LHCN-M2 (cell line): ENCODE results near the gene SOX18. TPM values are rescaled to one million over a fixed set of nuclear protein-coding genes. Genes with fewer than 3 reads are reported as not detected.
A peak's percentile ranks its signal among the peaks of the same experiment; 100 is the strongest.

Experiments used
- DNase-seq: peaks from one replicate; pipeline ENCODE4 v3.0.0-alpha.2; 2012; ENCODE audit warnings: low read depth
- total RNA-seq: library from RNA; depleted of rRNA; stranded (reverse); fragments of >200 nt; gene quantifications from 2 replicates; pipeline ENCODE4 v1.2.3, GENCODE V29; 2014

The SOX18 gene
- total RNA-seq, 1 experiment from 2014 or later, result not detected

DNA sequence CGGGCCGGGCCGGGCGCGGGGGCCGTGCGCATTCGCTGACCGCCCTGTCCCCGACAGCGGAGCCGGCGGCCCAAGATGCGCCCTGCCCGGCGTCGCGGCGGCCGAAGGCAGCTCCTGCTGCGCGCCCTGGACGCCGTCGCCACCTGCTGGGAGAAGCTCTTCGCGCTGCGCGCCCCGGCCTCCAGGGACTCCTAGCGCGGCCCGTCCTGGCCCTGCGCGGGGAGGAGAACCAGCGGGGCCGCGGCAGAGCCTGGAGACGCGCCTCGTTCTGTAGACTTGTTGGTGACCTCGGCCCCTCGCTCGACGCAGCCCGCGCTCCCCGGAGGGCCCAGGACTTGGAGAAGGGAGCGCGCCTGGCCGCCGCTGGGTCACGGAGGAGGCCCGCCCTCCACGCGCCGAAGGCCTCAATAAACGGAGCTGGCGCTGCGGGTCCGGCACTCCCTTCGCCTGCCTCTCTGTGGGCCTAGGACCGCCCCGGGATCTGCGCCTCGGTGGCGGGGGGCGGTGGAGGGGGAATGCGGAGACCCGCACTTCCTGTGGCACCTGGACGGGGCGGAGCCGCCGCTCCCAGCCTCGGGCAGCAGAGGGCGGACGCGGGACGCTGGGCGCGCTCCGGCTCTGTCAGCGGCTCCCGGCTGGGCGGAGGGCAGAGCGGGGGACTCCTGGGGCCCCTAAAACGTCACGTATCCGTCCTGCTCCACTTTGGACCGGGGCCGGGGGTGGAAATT lies 10.7 kb downstream of the SOX18 start:
- DNase-seq, result peak; percentile 28

DNA sequence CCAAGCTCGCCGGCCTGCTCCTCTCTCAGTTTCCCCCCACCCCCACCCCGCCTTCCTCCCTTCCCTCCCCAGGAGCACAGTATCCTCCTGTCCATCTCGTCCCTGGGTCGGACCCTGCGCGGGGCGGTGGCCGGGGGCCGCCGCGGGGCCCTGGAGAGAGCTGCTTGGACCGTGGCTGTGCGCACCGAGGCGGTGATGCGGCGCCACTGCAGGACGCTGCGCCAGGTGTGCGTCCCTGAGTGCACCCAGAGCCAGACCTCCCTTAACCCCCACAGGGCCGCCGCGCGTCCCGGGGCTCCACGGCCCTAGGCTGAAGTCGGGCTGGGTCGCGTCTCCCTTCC lies 11.2 kb downstream of the SOX18 start:
- no peak for DNase-seq

DNA sequence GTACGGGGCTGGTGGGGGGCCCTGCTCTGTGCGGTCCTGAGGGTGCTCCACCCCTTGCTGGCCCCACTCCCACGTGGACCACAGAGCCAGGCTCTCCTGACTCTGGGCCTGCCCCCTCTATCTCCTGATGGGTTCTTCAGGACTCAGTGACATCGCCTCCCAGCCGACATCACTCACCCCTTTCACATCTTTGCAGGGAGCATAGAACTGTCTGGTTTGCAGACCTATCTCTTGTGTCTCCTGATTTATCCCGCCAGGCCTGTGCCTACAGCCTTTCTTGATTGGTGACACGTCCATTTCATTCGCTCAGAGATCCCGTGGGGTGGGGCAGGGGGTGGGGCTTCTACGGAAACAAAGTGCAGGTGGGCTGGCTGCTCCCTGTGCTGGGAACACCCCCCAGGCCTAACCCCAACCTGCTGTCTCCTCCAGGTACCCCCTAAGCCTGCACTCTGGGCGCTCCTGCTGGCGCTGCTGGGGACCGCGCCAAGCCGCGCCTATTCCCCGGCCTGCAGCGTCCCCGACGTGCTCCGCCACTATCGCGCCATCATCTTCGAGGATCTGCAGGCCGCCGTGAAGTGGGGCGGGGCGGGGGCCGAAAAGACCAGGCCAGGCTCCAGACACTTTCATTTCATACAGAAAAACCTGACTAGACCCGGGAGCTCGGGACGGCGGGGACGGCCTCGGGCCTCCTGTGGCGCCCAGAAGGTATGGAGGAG lies 11.8 kb downstream of the SOX18 start:
- DNase-seq, result no peak

GRCh38 chr20:64037199-64037497 lies 12.3 kb downstream of the SOX18 start:
- DNase-seq, result no peak

GRCh38 chr20:64036346-64037198 lies 12.9 kb downstream of the SOX18 start:
- DNase-seq, result peak; percentile 44

- DNase-seq, result no peak
Observed at GRCh38 chr20:64035933-64036345, 13.5 kb downstream of the SOX18 start, which contains the start of gene C20orf204. TSS of gene C20orf204 (plus strand) at chr20:64036182. CDS start at chr20:64036324, 142 bp downstream.

GRCh38 chr20:64035066-64035932 lies 14.1 kb downstream of the SOX18 start:
- DNase-seq, result no peak

- no peak for DNase-seq
Observed at GRCh38 chr20:64033981-64034493, 15.4 kb downstream of the SOX18 start.

GRCh38 chr20:64032706-64033624 lies 16.5 kb downstream of the SOX18 start:
- no peak for DNase-seq

GRCh38 chr20:64031822-64032314 lies 17.6 kb downstream of the SOX18 start:
- no peak for DNase-seq

GRCh38 chr20:64030371-64031134 lies 18.9 kb downstream of the SOX18 start:
- no peak for DNase-seq

DNA sequence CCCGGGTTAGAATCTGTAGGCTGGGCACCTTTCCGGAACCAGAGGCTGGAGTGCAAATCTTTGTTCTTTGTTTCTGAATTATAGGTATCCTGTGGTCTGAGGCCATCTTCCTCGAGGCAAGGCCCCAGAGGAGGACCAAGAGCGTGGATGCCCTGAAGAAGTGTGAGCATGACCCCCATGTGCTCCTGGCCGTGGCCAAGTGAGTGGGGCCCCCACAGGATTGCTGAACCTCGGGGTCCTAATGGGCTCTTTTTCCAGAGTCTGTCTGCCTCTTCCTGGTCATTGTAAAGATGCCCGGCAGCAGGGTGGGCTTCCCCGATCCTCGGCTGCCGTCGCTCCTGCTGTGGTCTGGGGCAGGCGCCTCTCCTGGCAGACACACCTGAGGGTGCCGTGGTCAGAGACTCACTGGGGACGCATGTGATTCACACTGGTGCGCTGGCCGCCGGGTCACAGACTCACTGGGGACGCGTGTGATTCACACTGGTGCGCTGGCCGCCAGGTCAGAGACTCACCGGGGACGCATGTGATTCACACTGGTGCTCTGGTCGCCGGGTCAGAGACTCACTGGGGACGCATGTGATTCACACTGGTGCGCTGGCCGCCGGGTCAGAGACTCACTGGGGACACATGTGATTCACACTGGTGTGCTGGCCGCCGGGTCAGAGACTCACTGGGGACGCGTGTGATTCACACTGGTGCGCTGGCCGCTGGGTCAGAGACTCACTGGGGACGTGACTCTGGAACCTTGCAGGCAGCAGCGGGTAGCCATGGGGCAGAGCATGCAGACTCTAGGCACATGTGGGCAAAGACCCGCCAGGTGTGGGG lies 19.9 kb downstream of the SOX18 start:
- DNase-seq, result no peak

DNA sequence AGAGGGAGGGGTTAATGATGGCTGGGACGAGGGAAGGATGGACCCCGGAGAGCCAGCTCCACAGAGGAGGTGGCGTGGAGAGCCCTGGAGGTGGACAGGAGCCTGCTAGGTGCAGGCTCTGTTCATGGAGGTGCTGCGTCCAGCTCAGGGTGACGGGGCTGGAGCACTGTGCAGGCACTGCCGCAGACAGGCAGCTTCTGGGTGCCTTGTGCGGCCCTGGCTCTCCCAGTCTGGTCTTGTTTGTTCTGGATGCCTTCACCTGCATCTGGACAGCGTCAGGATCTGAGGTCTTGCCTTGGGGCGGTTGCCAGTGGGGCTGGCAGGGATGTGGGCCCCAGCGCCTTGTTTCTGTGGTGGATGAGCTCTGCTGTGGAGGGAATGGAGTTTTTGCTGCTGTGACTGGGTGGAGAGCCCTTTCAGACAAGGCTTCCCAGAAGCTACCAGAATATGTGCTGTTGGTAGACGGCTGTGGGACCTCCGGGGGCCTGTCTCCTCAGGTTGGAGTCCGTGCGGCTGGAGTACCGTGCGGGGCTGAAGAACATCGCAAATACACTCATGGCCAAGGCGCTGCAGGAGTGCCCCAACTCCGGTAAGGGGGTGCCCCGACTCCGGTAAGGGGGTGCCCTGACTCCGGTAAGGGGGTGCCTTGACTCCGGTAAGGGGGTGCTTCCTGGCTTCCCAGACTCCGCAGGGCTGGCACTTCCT lies 21.3 kb downstream of the SOX18 start:
- DNase-seq, result no peak

- DNase-seq, result no peak
Observed at GRCh38 chr20:64025826-64026412, 23.5 kb downstream of the SOX18 start.

DNA sequence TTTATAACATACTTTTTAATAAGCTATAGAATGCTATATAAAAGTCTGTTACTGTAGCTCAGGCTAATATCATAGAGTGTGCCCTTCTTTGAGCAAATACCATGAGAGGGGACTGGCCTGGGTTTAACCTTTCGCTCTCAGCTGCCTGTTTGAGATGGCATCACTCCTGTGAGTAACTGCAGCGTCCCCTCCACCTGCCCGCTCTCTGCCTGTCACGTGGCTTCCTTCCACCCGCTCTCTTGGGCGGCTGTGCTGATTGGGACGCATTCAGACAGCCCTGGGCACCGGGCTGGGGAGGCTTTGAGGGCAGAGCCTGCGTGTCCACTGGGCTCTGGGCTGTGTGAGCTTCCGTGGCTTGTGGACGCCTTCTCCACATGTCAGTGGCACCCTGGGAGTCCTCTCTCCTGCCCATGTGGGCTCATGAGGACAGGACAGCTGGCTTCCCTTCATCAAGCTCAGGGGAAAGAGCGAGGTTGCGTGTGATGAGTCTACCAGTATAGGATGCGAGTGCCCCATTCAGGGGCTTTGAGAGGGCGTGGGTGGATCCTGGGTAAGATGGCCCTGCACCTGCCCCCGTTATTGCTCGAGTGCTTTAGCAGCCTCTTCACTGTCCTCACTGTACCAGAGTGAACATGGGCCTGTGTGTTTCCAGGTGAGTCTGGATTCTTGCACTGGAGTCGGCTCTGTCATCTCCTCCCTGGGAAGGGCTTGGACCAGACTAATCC lies 24.2 kb downstream of the SOX18 start:
- no peak for DNase-seq
